ENCODE data around the gene GPR176.

GPR176 gene

GRCh38 chr15:39801641-39802309 is 118.3 kb downstream of the GPR176 start:
- no peak for DNase-seq

GRCh38 chr15:39799552-39800011 is 120.5 kb downstream of the GPR176 start:
- no peak for DNase-seq

GRCh38 chr15:39798382-39798781 is 121.7 kb downstream of the GPR176 start:
- no peak for DNase-seq

DNA sequence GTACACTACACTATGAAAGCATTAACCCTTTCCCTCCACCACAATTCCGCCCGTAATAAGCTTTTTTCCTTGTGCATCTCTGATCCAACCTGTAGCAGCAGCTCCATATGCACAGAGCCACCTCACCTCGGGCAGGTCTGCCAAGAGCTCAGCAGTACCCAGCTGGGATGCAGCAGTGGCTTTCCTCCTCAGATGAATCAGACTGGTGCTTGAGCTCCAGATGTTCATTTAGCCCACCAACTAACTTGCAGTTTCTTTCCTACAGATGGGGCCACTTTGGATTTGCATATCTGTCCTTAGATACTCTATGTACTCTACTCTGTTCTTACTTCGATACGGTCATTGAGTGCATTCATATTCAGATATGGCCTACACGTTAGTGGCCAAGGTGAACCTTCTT is 122.7 kb downstream of the GPR176 start:
- DNase-seq: no peak

- no peak for DNase-seq
Observed at GRCh38 chr15:39796601-39797000, 123.5 kb downstream of the GPR176 start.

GRCh38 chr15:39795486-39795885 is 124.6 kb downstream of the GPR176 start:
- no peak for DNase-seq

DNA sequence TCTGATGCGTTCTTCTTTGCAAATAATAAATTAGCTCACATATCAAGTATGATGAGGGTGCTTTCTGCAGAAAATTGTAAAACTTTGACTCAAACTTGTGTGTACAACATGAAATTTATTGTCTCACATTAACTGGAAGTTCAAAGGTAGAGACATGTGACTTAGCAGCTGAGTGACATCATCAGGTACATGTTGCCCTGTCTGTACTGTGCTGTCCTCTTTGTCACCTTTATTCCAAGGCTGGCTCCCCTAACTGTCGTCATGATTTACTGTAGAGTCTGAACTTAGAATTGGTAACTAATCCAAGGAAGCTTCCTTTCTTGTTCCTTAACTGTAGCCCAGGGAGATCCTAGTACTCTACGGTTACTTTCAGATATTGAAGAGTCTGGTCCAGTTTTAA is 125.1 kb downstream of the GPR176 start:
- DNase-seq: no peak

DNA sequence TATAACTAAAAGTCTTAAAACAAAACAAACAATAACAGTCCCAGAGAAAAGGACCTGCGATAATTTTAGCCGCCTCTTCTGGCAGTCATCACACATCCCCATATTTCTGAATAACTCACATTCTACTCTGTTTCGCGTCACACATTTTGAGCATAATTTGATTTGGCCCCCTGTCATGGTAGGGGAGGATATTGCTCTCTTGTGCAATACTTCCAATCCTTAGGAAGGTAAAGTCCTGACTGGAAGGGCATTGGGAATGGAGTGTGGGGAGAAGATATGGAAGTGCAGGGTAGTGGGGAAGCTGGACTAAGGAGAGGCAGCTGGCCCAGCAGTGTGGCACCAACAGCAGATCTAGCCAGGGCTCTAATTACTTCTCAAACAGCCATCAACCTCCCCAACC is 126.1 kb downstream of the GPR176 start:
- DNase-seq: no peak

GRCh38 chr15:39792844-39793335 is 127.2 kb downstream of the GPR176 start:
- DNase-seq: no peak

- DNase-seq: no peak
Observed at GRCh38 chr15:39792025-39792843, 127.8 kb downstream of the GPR176 start.

GRCh38 chr15:39789736-39790135 is 130.3 kb downstream of the GPR176 start:
- no peak for DNase-seq

DNA sequence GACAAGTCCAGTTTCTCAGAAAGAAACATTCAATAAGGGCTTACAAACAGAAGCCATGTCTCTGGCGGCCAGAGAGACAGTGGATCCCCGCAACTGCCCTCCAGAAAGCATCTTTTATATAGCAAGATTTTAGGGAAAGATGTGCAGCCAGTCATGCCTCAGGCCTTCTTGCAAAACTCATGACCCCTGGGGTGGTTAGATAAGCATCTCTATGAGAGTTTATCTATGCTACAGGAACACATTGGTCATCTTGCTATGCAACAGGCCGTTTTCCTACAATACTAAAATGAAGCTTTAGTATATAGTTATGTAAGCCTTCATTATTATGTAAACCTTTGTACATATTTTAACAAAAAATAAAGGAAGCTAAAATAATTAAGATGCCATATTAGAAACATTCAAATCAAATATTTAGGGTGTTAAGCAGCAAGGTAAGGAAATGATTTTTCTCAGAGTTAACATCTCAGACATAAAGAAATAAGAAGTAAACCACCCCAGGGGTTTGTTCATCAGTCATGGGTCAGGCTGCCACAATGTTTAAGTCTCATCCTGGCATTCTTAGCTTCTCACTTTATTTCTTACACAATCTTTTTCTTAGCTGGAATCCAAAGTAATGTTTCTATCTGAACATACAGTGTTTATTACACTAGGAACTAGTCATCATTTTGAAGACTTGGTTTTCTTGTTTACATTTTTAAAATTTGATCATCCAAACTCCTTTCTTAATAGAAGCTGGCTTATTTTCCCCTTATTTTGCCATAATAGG is 131.1 kb downstream of the GPR176 start:
- no peak for DNase-seq

- no peak for DNase-seq
Observed at GRCh38 chr15:39788108-39788507, 132.0 kb downstream of the GPR176 start.

DNA sequence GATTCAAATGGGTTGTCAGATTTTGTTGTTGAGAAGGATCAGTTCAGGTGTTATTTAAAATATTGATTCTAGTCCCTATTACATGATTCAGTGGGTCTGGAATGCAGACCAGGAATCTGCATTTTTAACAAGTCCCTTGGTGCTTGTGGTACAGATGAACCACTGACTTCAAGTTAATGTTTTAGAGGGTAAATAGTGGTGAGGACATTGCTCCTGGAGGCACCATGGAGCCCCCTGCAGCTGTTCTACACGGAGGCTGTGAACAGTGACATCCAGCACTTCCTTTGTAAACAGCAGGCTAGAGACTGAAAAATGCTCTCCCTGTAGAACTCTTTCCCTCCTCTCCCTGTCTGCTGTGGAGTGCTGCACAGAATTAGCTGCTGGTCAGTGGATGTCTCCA is 132.6 kb downstream of the GPR176 start:
- DNase-seq: no peak

GRCh38 chr15:39786447-39787056 is 133.5 kb downstream of the GPR176 start:
- DNase-seq: peak; percentile 52

DNA sequence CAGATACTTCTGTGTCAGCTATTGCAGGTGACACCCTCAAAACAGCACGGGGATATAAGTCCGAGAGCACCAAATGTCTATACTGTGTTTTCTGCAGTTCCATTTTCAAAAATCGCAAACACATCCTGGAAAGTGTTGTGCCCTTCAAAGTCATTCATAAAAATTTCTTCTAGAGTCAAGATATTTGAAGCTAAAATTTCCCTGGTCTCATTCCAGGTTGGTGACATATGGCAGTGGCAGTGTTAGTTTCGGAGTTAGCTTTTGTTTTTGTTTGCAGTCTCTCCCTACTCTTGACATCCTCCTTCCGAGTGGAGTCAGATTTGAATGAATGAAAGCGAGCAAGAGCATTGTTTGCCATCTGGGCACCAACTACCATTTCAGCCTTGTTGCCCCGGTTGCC is 134.2 kb downstream of the GPR176 start:
- no peak for DNase-seq

GRCh38 chr15:39785139-39785538 is 134.9 kb downstream of the GPR176 start:
- no peak for DNase-seq

DNA sequence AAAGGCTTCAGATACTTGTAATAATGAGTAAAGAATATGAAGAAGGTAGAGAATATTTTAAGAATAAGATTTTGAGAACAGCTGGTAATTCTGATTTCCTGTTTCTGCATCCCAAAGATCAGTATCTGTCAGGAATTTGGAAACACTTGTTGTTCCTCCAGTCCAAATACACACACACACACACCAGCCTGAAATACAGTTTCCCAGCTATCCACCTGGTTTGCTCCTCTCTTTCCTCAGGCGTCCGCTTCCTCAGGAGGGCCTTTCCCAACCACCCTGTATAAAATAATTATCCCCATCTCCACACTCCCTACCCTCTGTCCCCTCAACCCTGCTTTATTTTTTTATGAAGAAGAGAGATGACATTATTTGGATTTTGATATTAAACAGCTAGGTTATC is 135.4 kb downstream of the GPR176 start:
- no peak for DNase-seq

- no peak for DNase-seq
Observed at GRCh38 chr15:39784125-39784524, 135.9 kb downstream of the GPR176 start.

DNA sequence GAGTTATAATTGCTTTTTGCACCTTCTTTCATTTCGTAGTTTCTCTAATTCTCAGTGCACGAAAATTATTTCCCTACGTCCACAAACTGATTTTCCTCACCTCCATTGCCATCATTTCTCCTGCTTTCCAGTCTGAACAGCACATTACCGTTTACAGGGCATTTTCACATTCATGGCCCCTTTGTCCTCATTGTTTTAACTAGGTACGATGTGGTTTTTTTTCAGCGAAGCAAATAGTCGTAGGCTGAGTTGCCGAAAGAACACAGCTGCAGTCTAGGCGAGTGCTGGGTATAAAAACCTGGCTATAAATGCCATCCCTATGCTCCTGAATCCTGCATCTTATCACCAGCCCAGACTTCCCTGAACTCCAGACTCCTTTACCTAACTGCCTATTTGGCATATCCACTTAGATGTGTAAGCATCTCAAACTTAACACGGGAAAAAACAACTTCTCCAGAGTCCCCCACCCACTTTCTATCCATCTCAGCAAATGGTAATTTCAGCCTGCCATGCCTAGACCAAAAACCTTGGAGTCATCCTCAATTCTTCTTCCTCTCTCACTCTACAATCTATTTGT is 136.7 kb downstream of the GPR176 start:
- no peak for DNase-seq

DNA sequence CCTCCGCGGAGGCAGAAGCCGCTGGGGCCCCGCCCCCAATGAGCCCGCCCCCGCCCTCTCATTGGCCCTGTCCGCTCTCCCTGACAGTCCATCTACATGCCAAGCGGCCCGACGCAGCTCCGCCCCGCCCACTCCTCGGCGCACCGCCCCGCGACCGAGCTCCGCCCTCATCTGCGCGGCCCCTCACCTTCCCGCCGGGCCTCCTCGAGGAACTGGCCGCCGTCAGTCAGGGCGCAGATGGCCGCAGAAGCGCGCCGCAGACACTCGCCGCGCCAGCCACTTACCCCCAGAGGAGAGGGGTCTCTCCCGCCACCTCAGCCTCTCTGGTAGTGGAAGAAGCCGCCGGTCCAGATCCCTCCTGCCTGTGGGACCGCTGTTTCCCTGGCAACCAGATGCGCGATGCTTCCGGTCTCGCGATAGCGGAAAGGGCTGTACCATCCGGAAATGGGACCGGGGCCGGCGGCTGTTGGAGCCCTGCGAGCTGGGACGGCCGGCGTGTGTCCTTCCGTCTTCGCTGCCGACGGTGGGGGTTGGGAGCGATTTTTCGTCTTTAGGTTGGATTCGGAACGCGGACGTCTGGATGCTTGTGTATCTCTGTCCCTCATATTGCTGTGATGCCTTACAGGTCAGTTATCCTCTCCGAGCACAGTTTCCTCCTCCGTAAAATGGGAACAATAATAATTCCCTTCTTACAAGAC is 137.5 kb downstream of the GPR176 start, which contains the start of gene FSIP1:
FSIP1 (minus strand) TSS at position 401 of the 698 bp plus-strand sequence. CDS start 6,317 bp downstream, outside the sequence.
- peak; percentile 91 for DNase-seq

DNA sequence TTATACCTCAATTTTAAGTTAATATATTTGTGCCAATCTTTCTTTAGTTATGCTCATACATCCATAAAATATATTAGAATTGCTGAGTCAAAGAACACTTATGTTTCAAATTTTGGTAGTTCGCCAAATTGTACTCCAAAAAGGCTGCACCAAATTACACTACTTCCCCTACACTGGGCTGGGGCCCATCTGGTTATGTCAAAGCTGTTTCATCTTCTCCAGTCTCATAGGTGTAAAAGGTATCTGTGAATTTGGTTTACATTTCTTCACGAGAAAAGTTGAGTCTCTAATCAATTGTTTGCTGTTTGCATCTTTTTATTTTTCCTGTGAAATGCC is 138.1 kb downstream of the GPR176 start:
- no peak for DNase-seq
